Fibroblast of pulmonary artery (primary cell): ENCODE results near the gene LOXHD1.
A peak's percentile ranks its signal among the peaks of the same experiment; 100 is the strongest.

Experiments
- DNase-seq: peaks from one replicate; pipeline ENCODE4 v3.0.0-alpha.2; 2010; ENCODE audit warnings: low read depth
- H3K4me3 ChIP-seq: replicated peaks from 2 replicates; pipeline ENCODE4 v1.5.1; 2011; ENCODE audit warnings: low read depth, mild to moderate bottlenecking, control low read depth, low read length, moderate library complexity
- TF ChIP-seq, protein P1 (sequence below): IDR thresholded peaks from 2 replicates; pipeline ENCODE4 v1.5.1; 2011; ENCODE audit warnings: mild to moderate bottlenecking, control low read depth, low read length, inconsistent platforms; ENCODE audit errors: missing control alignments

The LOXHD1 gene

GRCh38 chr18:46510386-46510785 is 146.6 kb downstream of the LOXHD1 start:
- DNase-seq: no peak
- H3K4me3 ChIP-seq: no peak overlapping the region
- TF ChIP-seq, protein P1, sequence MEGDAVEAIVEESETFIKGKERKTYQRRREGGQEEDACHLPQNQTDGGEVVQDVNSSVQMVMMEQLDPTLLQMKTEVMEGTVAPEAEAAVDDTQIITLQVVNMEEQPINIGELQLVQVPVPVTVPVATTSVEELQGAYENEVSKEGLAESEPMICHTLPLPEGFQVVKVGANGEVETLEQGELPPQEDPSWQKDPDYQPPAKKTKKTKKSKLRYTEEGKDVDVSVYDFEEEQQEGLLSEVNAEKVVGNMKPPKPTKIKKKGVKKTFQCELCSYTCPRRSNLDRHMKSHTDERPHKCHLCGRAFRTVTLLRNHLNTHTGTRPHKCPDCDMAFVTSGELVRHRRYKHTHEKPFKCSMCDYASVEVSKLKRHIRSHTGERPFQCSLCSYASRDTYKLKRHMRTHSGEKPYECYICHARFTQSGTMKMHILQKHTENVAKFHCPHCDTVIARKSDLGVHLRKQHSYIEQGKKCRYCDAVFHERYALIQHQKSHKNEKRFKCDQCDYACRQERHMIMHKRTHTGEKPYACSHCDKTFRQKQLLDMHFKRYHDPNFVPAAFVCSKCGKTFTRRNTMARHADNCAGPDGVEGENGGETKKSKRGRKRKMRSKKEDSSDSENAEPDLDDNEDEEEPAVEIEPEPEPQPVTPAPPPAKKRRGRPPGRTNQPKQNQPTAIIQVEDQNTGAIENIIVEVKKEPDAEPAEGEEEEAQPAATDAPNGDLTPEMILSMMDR: no peak

GRCh38 chr18:46509530-46509929 is 147.5 kb downstream of the LOXHD1 start:
- no peak for DNase-seq
- H3K4me3 ChIP-seq: no peak overlapping the region
- TF ChIP-seq, protein P1: no peak

GRCh38 chr18:46506974-46507586 is 149.9 kb downstream of the LOXHD1 start:
- no peak overlapping the region for H3K4me3 ChIP-seq
- no peak for DNase-seq
- TF ChIP-seq, protein P1: no peak

GRCh38 chr18:46502444-46502843 is 154.6 kb downstream of the LOXHD1 start:
- H3K4me3 ChIP-seq: no peak overlapping the region
- TF ChIP-seq, protein P1: no peak
- DNase-seq: peak; percentile 6

DNA sequence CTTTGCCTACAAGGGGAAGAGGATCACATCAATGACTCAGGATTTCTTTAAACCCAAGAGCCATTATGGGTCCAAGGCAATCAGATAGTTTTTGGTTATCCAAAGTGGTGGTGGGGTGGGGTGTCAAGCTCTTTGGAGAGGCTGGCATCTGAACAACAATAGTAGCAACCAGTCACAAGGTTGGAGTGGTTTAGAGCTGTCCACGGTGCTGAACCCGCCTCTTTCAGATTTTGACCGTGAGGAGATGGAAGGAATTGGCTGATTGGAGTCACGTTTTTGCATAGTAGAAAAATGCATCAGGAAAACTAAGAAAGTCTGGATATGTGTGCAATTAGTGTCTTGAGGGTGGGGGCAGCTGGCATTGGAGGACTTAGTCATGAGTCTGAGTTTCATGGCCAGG is 159.9 kb downstream of the LOXHD1 start:
- no peak overlapping the region for H3K4me3 ChIP-seq
- TF ChIP-seq, protein P1: no peak
- peak; percentile 29 for DNase-seq

DNA sequence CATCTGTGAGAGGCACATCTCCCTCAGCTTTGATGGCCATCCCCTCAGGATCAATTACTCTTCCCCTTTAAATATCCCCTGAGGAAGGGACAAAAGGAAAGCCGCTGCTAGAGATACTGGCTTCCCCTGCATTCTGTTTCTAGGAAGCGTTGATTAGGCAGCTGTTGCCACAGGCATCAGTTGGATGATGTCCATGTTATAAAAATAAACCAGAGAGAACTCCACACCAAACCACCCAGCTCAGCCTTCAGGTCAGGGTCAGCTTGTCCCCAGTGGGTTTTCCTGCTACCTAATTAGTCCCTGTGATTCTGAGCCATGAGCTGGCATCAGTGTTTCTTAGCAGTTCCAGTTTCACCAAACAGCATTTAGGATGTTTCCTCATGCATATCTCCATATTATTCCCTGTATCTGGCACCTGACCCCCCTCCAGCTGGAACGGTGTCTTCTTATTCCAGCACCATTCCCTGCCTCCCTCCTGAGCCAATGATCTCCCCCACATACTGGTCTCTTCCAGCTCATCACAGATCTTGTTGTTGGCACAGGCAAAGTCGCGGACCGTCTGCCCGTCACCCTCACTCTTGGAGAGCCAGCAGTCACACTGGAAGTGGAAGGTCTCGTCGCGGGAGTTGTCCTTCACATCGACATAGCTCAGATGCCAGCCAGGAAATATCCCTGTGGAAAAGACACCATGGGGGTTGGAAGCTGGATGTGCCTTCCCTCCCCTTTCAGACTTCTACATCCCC is 168.4 kb downstream of the LOXHD1 start:
- no peak for DNase-seq
- H3K4me3 ChIP-seq: no peak overlapping the region
- TF ChIP-seq, protein P1: no peak
